A549 (cell line): ENCODE measurements around the gene PAPPA. TPM values are rescaled to one million over a fixed set of nuclear protein-coding genes. Genes with fewer than 3 reads are reported as not detected.

ENCODE experiments used
- ATAC-seq, 2 experiments: fragments of 200-7000 bp in 1 of 2; fragments of >200 bp in 1 of 2; cut with Nextera tagmentation in 1 of 2; cut with Tn5 transposase in 1 of 2; 3 replicates each; pipeline versions ENCODE4 v1.8.0 to v1.9.1; 2018 to 2020; ENCODE audit warnings: mild to moderate bottlenecking in 1 of 2, moderate library complexity in 1 of 2
- CTCF ChIA-PET: fragments of 300-600 bp; sonication (Branson Sonifier 250); formaldehyde crosslinking; extraction: SDS; loops from one replicate; lab custom pipeline; 2021; ENCODE audit warnings: antibody characterized with exemption, inconsistent platforms; lab: Yijun Ruan, JAX
- POLR2A ChIA-PET: fragments of 350-600 bp; formaldehyde crosslinking; extraction: SDS; loops from one replicate; lab custom pipeline; 2021; ENCODE audit warnings: antibody characterized with exemption, inconsistent platforms; lab: Yijun Ruan, JAX
- DNase-seq, 2 experiments: peaks; one replicate each; pipeline versions ENCODE4 v3.0.0 to v3.0.0-alpha.2; 2011 to 2016; ENCODE audit warnings: low read depth in 1 of 2, low spot score in 1 of 2
- FAIRE-seq: peaks from 2 replicates; lab custom pipeline; 2011; peaks lifted over from hg19 to GRCh38; lab: Jason Lieb, UNC
- H3K27ac ChIP-seq, 2 experiments: fragments of >200 bp; sonication (Bioruptor Twin); formaldehyde crosslinking; 3 replicates each; pipeline ENCODE4 v1.5.1; 2016 to 2017
- H3K4me1 ChIP-seq: fragments of >200 bp; sonication (Bioruptor Twin); formaldehyde crosslinking; 3 replicates; pipeline ENCODE4 v1.6.1; 2016
- H3K4me2 ChIP-seq: fragments of >200 bp; sonication (Bioruptor Twin); formaldehyde crosslinking; 3 replicates; pipeline ENCODE4 v1.6.1; 2016
- H3K4me3 ChIP-seq: fragments of >200 bp; sonication (Bioruptor Twin); formaldehyde crosslinking; 3 replicates; pipeline ENCODE4 v1.5.1; 2016
- H3K9me3 ChIP-seq: fragments of >200 bp; sonication (Bioruptor Twin); formaldehyde crosslinking; 3 replicates; pipeline ENCODE4 v1.6.1; 2016
- BCL3 ChIP-seq: fragments of >200 bp; sonication (Bioruptor Twin); formaldehyde crosslinking; IDR thresholded peaks from 3 replicates; pipeline ENCODE4 v1.6.1; 2016
- CBX8 ChIP-seq: fragments of 200-600 bp; sonication (generic); IDR thresholded peaks from 2 replicates; pipeline ENCODE4 v1.6.1; 2016
- E2F6 ChIP-seq: IDR thresholded peaks from 2 replicates; pipeline ENCODE4 v1.6.1; 2012; ENCODE audit warnings: low read depth, borderline replicate concordance
- EHF ChIP-seq: fragments of 250-450 bp; sonication (Bioruptor Pico); IDR thresholded peaks from 2 replicates; pipeline ENCODE4 v1.5.0; 2020; ENCODE audit warnings: mild to moderate bottlenecking
- EHMT2 ChIP-seq: fragments of 200-600 bp; sonication (generic); IDR thresholded peaks from 2 replicates; pipeline ENCODE4 v1.6.1; 2016; ENCODE audit warnings: antibody characterized with exemption, low read depth, mild to moderate bottlenecking, moderate library complexity
- ELK1 ChIP-seq: fragments of 150-350 bp; IDR thresholded peaks from 2 replicates; pipeline ENCODE4 v1.6.1; 2014; ENCODE audit warnings: low read depth, mild to moderate bottlenecking, low read length
- EP300 ChIP-seq, 2 experiments: fragments of >200 bp; sonication (Bioruptor Twin); formaldehyde crosslinking; IDR thresholded peaks; 2 replicates in 1 of 2; 3 replicates in 1 of 2; pipeline ENCODE4 v1.6.1; 2016 to 2017
- ESRRA ChIP-seq: fragments of 150-350 bp; IDR thresholded peaks from 2 replicates; pipeline ENCODE4 v1.6.1; 2014; ENCODE audit warnings: mild to moderate bottlenecking, low read length, borderline replicate concordance
- FOSL2 ChIP-seq, 2 experiments: fragments of 450-650 bp in 1 of 2; fragments of >200 bp in 1 of 2; sonication (Bioruptor Twin) in 1 of 2; formaldehyde crosslinking; IDR thresholded peaks; 2 replicates each; pipeline versions ENCODE4 v1.5.0 to v1.6.1; 2016 to 2020; ENCODE audit warnings: mild to moderate bottlenecking in 1 of 2, moderate library complexity in 1 of 2
- HES2 ChIP-seq: fragments of >200 bp; sonication (Bioruptor Twin); formaldehyde crosslinking; IDR thresholded peaks from 2 replicates; pipeline ENCODE4 v1.6.1; 2016
- HEYL ChIP-seq: fragments of 250-450 bp; sonication (Bioruptor Pico); IDR thresholded peaks from 2 replicates; pipeline ENCODE4 v1.8.0; 2021; ENCODE audit warnings: mild to moderate bottlenecking, moderate library complexity
- JUN ChIP-seq, 2 experiments: fragments of >200 bp; sonication (Bioruptor Twin); formaldehyde crosslinking; IDR thresholded peaks; 2 replicates in 1 of 2; 3 replicates in 1 of 2; pipeline ENCODE4 v1.6.1; 2016 to 2017
- KDM5A ChIP-seq: fragments of 200-600 bp; sonication (generic); IDR thresholded peaks from 2 replicates; pipeline ENCODE4 v1.6.1; 2016; ENCODE audit warnings: antibody characterized with exemption, mild to moderate bottlenecking
- MAFK ChIP-seq: fragments of 450-650 bp; IDR thresholded peaks from 2 replicates; pipeline ENCODE4 v1.6.1; 2014; ENCODE audit not compliant: partially characterized antibody
- NPAS2 ChIP-seq: fragments of 250-450 bp; sonication (Bioruptor Pico); IDR thresholded peaks from 2 replicates; pipeline ENCODE4 v1.8.0; 2022; ENCODE audit warnings: mild to moderate bottlenecking, moderate library complexity, borderline replicate concordance
- POLR2A ChIP-seq: IDR thresholded peaks from 2 replicates; pipeline ENCODE4 v1.6.1; 2012; ENCODE audit warnings: mild to moderate bottlenecking, low read length
- POLR2AphosphoS2 ChIP-seq: conservative IDR thresholded peaks from 2 replicates; pipeline ENCODE4 v1.6.1; 2012; ENCODE audit warnings: low read length, improper control_type of control experiment, inconsistent platforms
- SREBF2 ChIP-seq: fragments of 450-650 bp; IDR thresholded peaks from 2 replicates; pipeline ENCODE4 v1.6.1; 2014; ENCODE audit warnings: mild to moderate bottlenecking, moderate library complexity
- TFCP2L1 ChIP-seq: fragments of 250-450 bp; sonication (Bioruptor Pico); IDR thresholded peaks from 2 replicates; pipeline ENCODE4 v1.5.0; 2021; ENCODE audit warnings: mild to moderate bottlenecking
- ZFP36 ChIP-seq: fragments of 450-650 bp; IDR thresholded peaks from 2 replicates; pipeline ENCODE4 v1.6.1; 2014; ENCODE audit warnings: borderline replicate concordance; ENCODE audit not compliant: partially characterized antibody
- ZSCAN20 ChIP-seq: fragments of 250-450 bp; sonication (Bioruptor Pico); IDR thresholded peaks from 2 replicates; pipeline ENCODE4 v1.8.0; 2022; ENCODE audit warnings: mild to moderate bottlenecking, moderate library complexity
- WGBS: methylation state at CpG from one replicate; pipeline ENCODE4 v1.1.6; 2017; ENCODE audit errors: missing lambda C conversion rate; 5-methylcytosine and 5-hydroxymethylcytosine counted together
- polyA plus RNA-seq, 4 experiments: library from polyadenylated mRNA; depleted of rRNA in 3 of 4; stranded (reverse); fragments of >200 nt; fragmentation: RNase III in 1 of 4; extraction: RNeasy Plus Mini Kit Qiagen cat#74134 plus additional on column Dnase treatment in 1 of 4; gene quantifications; 2 replicates in 3 of 4; 3 replicates in 1 of 4; pipeline ENCODE4 v1.2.3, GENCODE V29; 2011 to 2017

Gene PAPPA
- polyA plus RNA-seq, 2 of the 4 experiments (the other 2 are of a cell fraction) = 40.0 to 127 TPM

GRCh38 chr9:116360016-116360415 lies 206.4 kb downstream of the PAPPA start:
- POLR2A ChIA-PET = no interaction called here
- 91% methylated on average over 4 of the region's 4 CpGs for WGBS
- CTCF ChIA-PET = interaction anchor here (1.8 to 2.4 kb wide), 2 partner anchors 212 kb away, joined by 5 to 8 read pairs; no protein-coding TSS in a partner anchor
- Histone ChIP-seq H3K9me3 (no peaks in the 10 kb centered on the region), H3K4me2 (no peak overlapping the region), H3K27ac (peak overlapping the region in 1 of 2 experiments; percentile 54; a peak in 3 of 6 replicates), H3K4me3 (no peak overlapping the region), H3K4me1 (peaks cover 43% of the 10 kb centered on the region)
- FAIRE-seq (no peak), DNase-seq (no peak), ATAC-seq (no peak)
- TF ChIP-seq HEYL (CRISPR knock-in tag) (no peak), JUN (IDR thresholded peaks at IDR 0.05) (0 out of 5 replicates have a peak, but pooled peaks of 1 of the 2 experiments have one; percentile 8), EP300 (IDR thresholded peaks at IDR 0.05) (no peak)

- Histone ChIP-seq H3K4me1 (peaks cover 47% of the 10 kb centered on the region), H3K27ac (no peak overlapping the region; a peak in 1 of 6 replicates), H3K4me2 (no peak overlapping the region), H3K4me3 (no peak overlapping the region), H3K9me3 (no peaks in the 10 kb centered on the region)
- ATAC-seq = no peak
- TF ChIP-seq EHMT2 (no peak), E2F6 (no peak), TFCP2L1 (CRISPR knock-in tag) (no peak), FOSL2 (IDR thresholded peaks at IDR 0.05) (no peak), FOSL2 (CRISPR knock-in tag; IDR thresholded peaks at IDR 0.05) (no peak), EHF (CRISPR knock-in tag) (no peak), ZSCAN20 (CRISPR knock-in tag) (no peak), ZFP36 (no peak), ELK1 (no peak), ESRRA (no peak), NPAS2 (CRISPR knock-in tag) (no peak)
- POLR2A ChIA-PET = no interaction called here
- DNase-seq = no peak
- 89% methylated on average over 2 of the region's 2 CpGs for WGBS
- no peak for FAIRE-seq
- CTCF ChIA-PET = interaction anchor here (1.1 to 2.4 kb wide), 2 partner anchors 17 to 211 kb away, joined by 4 to 8 read pairs; no protein-coding TSS in a partner anchor
Measured at GRCh38 chr9:116360989-116361388, 207.4 kb downstream of the PAPPA start.

GRCh38 chr9:116361547-116361946 lies 208.0 kb downstream of the PAPPA start:
- Histone ChIP-seq H3K9me3 (no peaks in the 10 kb centered on the region), H3K27ac (no peak overlapping the region), H3K4me2 (no peak overlapping the region), H3K4me1 (peaks cover 47% of the 10 kb centered on the region), H3K4me3 (no peak overlapping the region)
- ATAC-seq = no peak
- TF ChIP-seq ESRRA (no peak), KDM5A (no peak), POLR2A (no peak), HES2 (no peak), SREBF2 (no peak), POLR2AphosphoS2 (no peak), MAFK (no peak), BCL3 (no peak), CBX8 (no peak), JUN (IDR thresholded peaks at IDR 0.05) (no peak), ZFP36 (no peak), HEYL (CRISPR knock-in tag) (no peak)
- FAIRE-seq = no peak
- CTCF ChIA-PET = interaction anchor here (1.1 to 2.4 kb wide), 5 partner anchors 12 to 285 kb away, joined by 3 to 8 read pairs (median 4); no protein-coding TSS in a partner anchor
- DNase-seq = no peak
- POLR2A ChIA-PET = no interaction called here
- WGBS = 90% methylated on average over 4 of the region's 4 CpGs
